ENCODE data around the gene CHSY1. TPM values are rescaled to one million over a fixed set of nuclear protein-coding genes. Genes with fewer than 3 reads are reported as not detected.

Gene CHSY1
- total RNA-seq, 5 donors from 2014 or later (not counting 1 experiment from before 2014, with no cell fraction given), result 10.8 to 17.7 (median 14.8) TPM

GRCh38 chr15:101178931-101179330, 72.9 kb downstream of the CHSY1 start:
- 100% methylated on average over 4 of the region's 4 CpGs for WGBS (ENCODE audit: insufficient coverage)
- POLR2A ChIA-PET, result no interaction called here
- no peak overlapping the region for H3K4me3 ChIP-seq (ENCODE audit: control insufficient read depth in 1 of 2, extremely low read depth in 1 of 2, low read length in 1 of 2)
- H3K27me3 ChIP-seq (replicated peaks in 1 of 2; ENCODE audit: control insufficient read depth in 2 of 2, extremely low read depth in 1 of 2, insufficient read depth in 2 of 2, low read length in 1 of 2), result no peaks in the 10 kb centered on the region
- peaks cover 3 to 11% of the 10 kb centered on the region in 2 experiments for H3K4me1 ChIP-seq (ENCODE audit: control insufficient read depth in 1 of 2, extremely low read depth in 1 of 2, insufficient read depth in 2 of 2, low read length in 2 of 2)
- no peak overlapping the region for H3K27ac ChIP-seq (ENCODE audit: low read length)
- ATAC-seq (replicated peaks in 1 of 4), result no peak
- H3K36me3 ChIP-seq (ENCODE audit: control insufficient read depth in 2 of 2, extremely low read depth in 1 of 2, insufficient read depth in 1 of 2, low read length in 1 of 2), result peaks cover 4 to 25% of the 10 kb centered on the region in 2 donors
- H3K27me3 Mint-ChIP-seq, result no peaks in the 10 kb centered on the region
- H3K36me3 Mint-ChIP-seq, result peaks cover 41% of the 10 kb centered on the region
- peaks cover 19 to 36% (median 27%) of the 10 kb centered on the region in 3 donors for H3K4me1 Mint-ChIP-seq
- H3K9me3 Mint-ChIP-seq, result no peaks in the 10 kb centered on the region
- no peak for DNase-seq
- no peak overlapping the region for H3K4me3 Mint-ChIP-seq
- no peaks in the 10 kb centered on the region for H3K9me3 ChIP-seq
- no peak overlapping the region for H3K27ac Mint-ChIP-seq
- CTCF ChIA-PET, result interaction anchor here in 1 of 2 donors (0.5 kb wide), 1 partner anchor 162 kb away, joined by 4 read pairs; no protein-coding TSS in a partner anchor

DNA sequence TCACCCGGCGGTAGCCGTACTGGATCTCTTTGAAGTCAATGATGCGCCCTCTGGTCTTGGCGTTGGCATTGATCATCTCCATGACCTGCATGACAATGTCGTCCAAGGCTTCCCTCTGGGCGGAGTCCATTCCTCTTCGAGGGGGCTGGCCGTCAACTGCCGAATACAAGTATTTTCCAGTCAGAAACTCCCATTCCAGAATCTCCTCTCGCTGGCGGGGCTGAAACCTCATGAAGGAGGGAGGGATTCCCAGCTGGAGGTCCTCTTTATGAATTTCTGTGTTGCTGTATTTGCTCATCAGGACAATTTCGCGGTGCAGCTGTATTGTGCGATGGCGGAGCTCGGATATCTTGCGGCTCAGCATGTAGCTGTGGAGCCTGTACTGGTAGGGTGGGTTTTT, 73.4 kb downstream of the CHSY1 start:
- CTCF ChIA-PET, result interaction anchor here in 1 of 2 donors (0.5 kb wide), 1 partner anchor 162 kb away, joined by 4 read pairs; no protein-coding TSS in a partner anchor
- no peak overlapping the region for H3K27ac Mint-ChIP-seq
- POLR2A ChIA-PET, result no interaction called here

GRCh38 chr15:101177866-101178265, 74.0 kb downstream of the CHSY1 start:
- no peak overlapping the region for H3K4me3 ChIP-seq (ENCODE audit: control insufficient read depth in 1 of 2, extremely low read depth in 1 of 2, low read length in 1 of 2)
- no peak overlapping the region for H3K4me3 Mint-ChIP-seq
- CTCF ChIA-PET, result no interaction called here
- H3K4me1 ChIP-seq (ENCODE audit: control insufficient read depth in 1 of 2, extremely low read depth in 1 of 2, insufficient read depth in 2 of 2, low read length in 2 of 2), result peaks cover 3 to 11% of the 10 kb centered on the region in 2 experiments
- no peaks in the 10 kb centered on the region for H3K9me3 ChIP-seq
- H3K9me3 Mint-ChIP-seq, result no peaks in the 10 kb centered on the region
- no peak overlapping the region for H3K27ac ChIP-seq (ENCODE audit: low read length)
- H3K36me3 ChIP-seq (ENCODE audit: control insufficient read depth in 2 of 2, extremely low read depth in 1 of 2, insufficient read depth in 1 of 2, low read length in 1 of 2), result peaks cover 4 to 28% of the 10 kb centered on the region in 2 donors
- H3K4me1 Mint-ChIP-seq, result peaks cover 19 to 32% (median 22%) of the 10 kb centered on the region in 3 donors
- H3K27ac Mint-ChIP-seq, result no peak overlapping the region
- no peak for ATAC-seq (replicated peaks in 1 of 4)
- 100% methylated on average over 5 of the region's 14 CpGs for WGBS (ENCODE audit: insufficient coverage)
- H3K27me3 Mint-ChIP-seq, result no peaks in the 10 kb centered on the region
- POLR2A ChIA-PET, result no interaction called here
- peaks cover 36% of the 10 kb centered on the region for H3K36me3 Mint-ChIP-seq
- no peaks in the 10 kb centered on the region for H3K27me3 ChIP-seq (replicated peaks in 1 of 2; ENCODE audit: control insufficient read depth in 2 of 2, extremely low read depth in 1 of 2, insufficient read depth in 2 of 2, low read length in 1 of 2)
- no peak for DNase-seq

More for the DNA sequence above, 73.4 kb downstream of the CHSY1 start:
- DNase-seq (no peak), ATAC-seq (replicated peaks in 1 of 4) (no peak)
- H3K36me3 Mint-ChIP-seq, result peaks cover 41% of the 10 kb centered on the region
- H3K27me3 Mint-ChIP-seq, result no peaks in the 10 kb centered on the region
- peaks cover 19 to 35% (median 24%) of the 10 kb centered on the region in 3 donors for H3K4me1 Mint-ChIP-seq
- WGBS (ENCODE audit: insufficient coverage), result 98% methylated on average over 13 of the region's 18 CpGs
- Histone ChIP-seq H3K27me3 (replicated peaks in 1 of 2; ENCODE audit: control insufficient read depth in 2 of 2, extremely low read depth in 1 of 2, insufficient read depth in 2 of 2, low read length in 1 of 2) (no peaks in the 10 kb centered on the region), H3K36me3 (ENCODE audit: control insufficient read depth in 2 of 2, extremely low read depth in 1 of 2, insufficient read depth in 1 of 2, low read length in 1 of 2) (peaks cover 4 to 28% of the 10 kb centered on the region in 2 donors), H3K4me3 (ENCODE audit: control insufficient read depth in 1 of 2, extremely low read depth in 1 of 2, low read length in 1 of 2) (no peak overlapping the region), H3K4me1 (ENCODE audit: control insufficient read depth in 1 of 2, extremely low read depth in 1 of 2, insufficient read depth in 2 of 2, low read length in 2 of 2) (peaks cover 3 to 11% of the 10 kb centered on the region in 2 experiments), H3K9me3 (no peaks in the 10 kb centered on the region), H3K27ac (ENCODE audit: low read length) (no peak overlapping the region)
- H3K4me3 Mint-ChIP-seq, result no peak overlapping the region
- H3K9me3 Mint-ChIP-seq, result no peaks in the 10 kb centered on the region

DNA sequence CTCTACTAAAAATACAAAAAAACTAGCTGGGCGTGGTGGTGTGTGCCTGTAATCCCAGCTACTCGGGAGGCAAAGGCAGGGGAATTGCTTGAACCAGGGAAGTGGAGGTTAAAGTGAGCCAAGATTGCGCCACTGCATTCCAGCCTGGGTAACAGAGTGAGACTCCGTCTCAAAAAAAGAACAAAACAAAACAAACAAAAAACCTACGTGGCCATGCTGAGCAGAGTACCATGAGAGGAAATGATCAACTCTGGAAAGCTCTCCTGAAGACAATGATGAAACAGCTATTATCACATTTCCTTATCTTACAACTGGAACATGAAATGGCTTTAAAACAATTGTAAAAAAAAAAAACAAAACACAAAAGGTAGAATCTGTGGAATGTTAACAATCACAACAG, 75.2 kb downstream of the CHSY1 start:
- WGBS (ENCODE audit: insufficient coverage), result no CpG with 5 or more reads among the region's 5 CpGs
- Histone ChIP-seq H3K27ac (ENCODE audit: low read length) (no peak overlapping the region), H3K9me3 (no peaks in the 10 kb centered on the region), H3K36me3 (ENCODE audit: control insufficient read depth in 2 of 2, extremely low read depth in 1 of 2, insufficient read depth in 1 of 2, low read length in 1 of 2) (peaks cover 4 to 28% of the 10 kb centered on the region in 2 donors), H3K27me3 (replicated peaks in 1 of 2; ENCODE audit: control insufficient read depth in 2 of 2, extremely low read depth in 1 of 2, insufficient read depth in 2 of 2, low read length in 1 of 2) (no peaks in the 10 kb centered on the region), H3K4me1 (ENCODE audit: control insufficient read depth in 1 of 2, extremely low read depth in 1 of 2, insufficient read depth in 2 of 2, low read length in 2 of 2) (peaks cover 3 to 11% of the 10 kb centered on the region in 2 experiments), H3K4me3 (ENCODE audit: control insufficient read depth in 1 of 2, extremely low read depth in 1 of 2, low read length in 1 of 2) (no peak overlapping the region)
- DNase-seq (no peak), ATAC-seq (replicated peaks in 1 of 4) (no peak)
- peaks cover 15 to 20% (median 18%) of the 10 kb centered on the region in 3 donors for H3K4me1 Mint-ChIP-seq
- H3K9me3 Mint-ChIP-seq, result no peaks in the 10 kb centered on the region
- ChIA-PET CTCF (interaction anchor here in 1 of 2 donors (0.6 kb wide), 1 partner anchor 299 kb away, joined by 3 read pairs; no protein-coding TSS in a partner anchor), POLR2A (no interaction called here)
- peaks cover 34% of the 10 kb centered on the region for H3K36me3 Mint-ChIP-seq
- H3K27me3 Mint-ChIP-seq, result no peaks in the 10 kb centered on the region
- no peak overlapping the region for H3K27ac Mint-ChIP-seq
- no peak overlapping the region for H3K4me3 Mint-ChIP-seq

DNA sequence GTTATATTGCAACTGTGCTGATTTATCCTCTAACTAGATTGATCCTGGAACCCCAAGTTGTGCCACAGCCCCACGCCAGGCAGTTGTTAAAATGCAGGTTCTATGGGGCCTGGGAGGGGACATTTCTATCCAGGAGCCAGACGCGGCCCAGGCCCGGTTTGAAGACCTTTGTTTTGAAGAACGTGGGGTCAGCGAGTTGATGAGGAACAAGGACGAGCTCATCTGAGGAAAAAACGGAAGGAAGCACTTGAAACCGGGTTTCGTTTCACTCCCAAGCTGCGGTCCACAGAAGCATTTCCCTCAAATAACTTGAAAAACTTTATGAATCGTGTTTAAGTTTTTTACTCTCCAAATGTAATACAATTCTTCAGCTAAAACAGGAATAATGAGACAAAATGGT, 76.4 kb downstream of the CHSY1 start:
- Mint-ChIP-seq H3K4me1 (peaks cover 3 to 8% (median 6%) of the 10 kb centered on the region in 3 donors), H3K36me3 (peaks cover 34% of the 10 kb centered on the region), H3K27me3 (no peaks in the 10 kb centered on the region), H3K27ac (no peak overlapping the region), H3K9me3 (no peaks in the 10 kb centered on the region), H3K4me3 (no peak overlapping the region)
- no peaks in the 10 kb centered on the region for H3K27me3 ChIP-seq (replicated peaks in 1 of 2; ENCODE audit: control insufficient read depth in 2 of 2, extremely low read depth in 1 of 2, insufficient read depth in 2 of 2, low read length in 1 of 2)
- H3K4me3 ChIP-seq (ENCODE audit: control insufficient read depth in 1 of 2, extremely low read depth in 1 of 2, low read length in 1 of 2), result no peak overlapping the region
- peaks cover 4 to 28% of the 10 kb centered on the region in 2 donors for H3K36me3 ChIP-seq (ENCODE audit: control insufficient read depth in 2 of 2, extremely low read depth in 1 of 2, insufficient read depth in 1 of 2, low read length in 1 of 2)
- H3K9me3 ChIP-seq, result no peaks in the 10 kb centered on the region
- WGBS (ENCODE audit: insufficient coverage), result 85% methylated on average over 8 of the region's 12 CpGs
- H3K27ac ChIP-seq (ENCODE audit: low read length), result no peak overlapping the region
- DNase-seq (no peak), ATAC-seq (replicated peaks in 1 of 4) (no peak)
- ChIA-PET CTCF (interaction anchor here in 1 of 2 donors (0.6 kb wide), 1 partner anchor 9 kb away, joined by 3 read pairs; no protein-coding TSS in a partner anchor), POLR2A (interaction anchor here in 1 of 2 donors (0.5 kb wide), 1 partner anchor 602 kb away, joined by 5 read pairs; no protein-coding TSS in a partner anchor)
- H3K4me1 ChIP-seq (ENCODE audit: control insufficient read depth in 1 of 2, extremely low read depth in 1 of 2, insufficient read depth in 2 of 2, low read length in 2 of 2), result peaks cover 3 to 5% of the 10 kb centered on the region in 2 experiments

DNA sequence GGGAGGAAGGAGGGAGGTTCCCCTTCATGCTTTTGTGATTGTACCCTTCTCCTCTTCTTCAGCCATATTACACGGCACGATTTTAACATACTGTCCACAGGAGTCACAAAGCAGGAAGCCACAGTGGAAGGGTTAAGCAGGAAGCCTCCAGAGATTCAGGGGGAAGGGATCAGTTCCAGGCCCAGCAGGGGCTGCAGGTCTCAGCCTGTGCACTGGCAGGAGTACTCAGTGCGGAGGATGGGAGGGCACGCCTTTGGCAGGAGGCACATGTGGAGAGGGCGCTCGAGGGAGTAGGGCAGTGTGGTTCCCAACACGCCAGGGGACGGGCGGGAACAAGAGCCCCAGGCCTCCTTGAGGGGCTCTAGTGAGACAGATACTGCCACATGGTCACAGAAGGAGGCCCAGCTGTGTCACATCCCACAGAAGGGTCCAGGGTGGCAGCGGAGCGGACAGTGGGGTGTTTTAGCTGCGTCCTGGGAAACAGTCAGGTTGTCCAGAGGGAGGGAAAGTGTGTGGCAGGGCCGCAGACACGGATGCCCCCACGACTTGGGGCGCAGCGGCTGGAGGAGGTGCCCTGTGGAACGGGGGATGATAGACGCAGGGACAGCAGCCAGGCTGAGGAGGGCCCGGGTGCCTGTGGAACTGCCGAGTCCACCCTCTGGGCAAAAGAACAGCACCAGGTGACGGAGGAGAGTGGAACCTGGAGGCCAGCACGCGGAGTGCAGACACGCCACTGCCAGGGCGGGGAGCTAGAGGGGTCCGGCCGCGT, 77.5 kb downstream of the CHSY1 start:
- H3K27ac Mint-ChIP-seq, result no peak overlapping the region
- POLR2A ChIA-PET, result no interaction called here
- 98% methylated on average over 20 of the region's 29 CpGs for WGBS (ENCODE audit: insufficient coverage)

More for the DNA sequence above, 77.5 kb downstream of the CHSY1 start:
- no peak for DNase-seq
- no peaks in the 10 kb centered on the region for H3K27me3 ChIP-seq (replicated peaks in 1 of 2; ENCODE audit: control insufficient read depth in 2 of 2, extremely low read depth in 1 of 2, insufficient read depth in 2 of 2, low read length in 1 of 2)
- peaks cover 0 to 3% of the 10 kb centered on the region in 2 experiments for H3K4me1 ChIP-seq (ENCODE audit: control insufficient read depth in 1 of 2, extremely low read depth in 1 of 2, insufficient read depth in 2 of 2, low read length in 2 of 2)
- no peak overlapping the region for H3K4me3 ChIP-seq (ENCODE audit: control insufficient read depth in 1 of 2, extremely low read depth in 1 of 2, low read length in 1 of 2)
- Mint-ChIP-seq H3K4me1 (peaks cover 0 to 7% (median 2%) of the 10 kb centered on the region in 3 donors), H3K9me3 (no peaks in the 10 kb centered on the region), H3K36me3 (peaks cover 34% of the 10 kb centered on the region), H3K27me3 (no peaks in the 10 kb centered on the region), H3K4me3 (no peak overlapping the region)
- no peak for ATAC-seq (replicated peaks in 1 of 4)
- H3K27ac ChIP-seq (ENCODE audit: low read length), result no peak overlapping the region
- peaks cover 4 to 28% of the 10 kb centered on the region in 2 donors for H3K36me3 ChIP-seq (ENCODE audit: control insufficient read depth in 2 of 2, extremely low read depth in 1 of 2, insufficient read depth in 1 of 2, low read length in 1 of 2)
- CTCF ChIA-PET, result no interaction called here
- no peaks in the 10 kb centered on the region for H3K9me3 ChIP-seq
